Mammary epithelial cell (primary cell): Measurements from ENCODE around the gene PCAT6.

Experiments
- EZH2 ChIP-seq: IDR thresholded peaks from 2 replicates; pipeline ENCODE4 v1.6.1; 2012; ENCODE audit warnings: low read length, inconsistent platforms, borderline replicate concordance
- TF ChIP-seq, protein P1 (sequence below), 2 donors: IDR thresholded peaks in 1 of 2; conservative IDR thresholded peaks in 1 of 2; 2 replicates each; pipeline ENCODE4 v1.5.1; 2011 to 2012; ENCODE audit warnings: inconsistent platforms in 2 of 2, low read length in 2 of 2, mild to moderate bottlenecking in 2 of 2, control low read depth in 1 of 2, low read depth in 1 of 2; ENCODE audit not compliant: insufficient read depth in 1 of 2; ENCODE audit errors: extremely low read depth in 1 of 2

DNA sequence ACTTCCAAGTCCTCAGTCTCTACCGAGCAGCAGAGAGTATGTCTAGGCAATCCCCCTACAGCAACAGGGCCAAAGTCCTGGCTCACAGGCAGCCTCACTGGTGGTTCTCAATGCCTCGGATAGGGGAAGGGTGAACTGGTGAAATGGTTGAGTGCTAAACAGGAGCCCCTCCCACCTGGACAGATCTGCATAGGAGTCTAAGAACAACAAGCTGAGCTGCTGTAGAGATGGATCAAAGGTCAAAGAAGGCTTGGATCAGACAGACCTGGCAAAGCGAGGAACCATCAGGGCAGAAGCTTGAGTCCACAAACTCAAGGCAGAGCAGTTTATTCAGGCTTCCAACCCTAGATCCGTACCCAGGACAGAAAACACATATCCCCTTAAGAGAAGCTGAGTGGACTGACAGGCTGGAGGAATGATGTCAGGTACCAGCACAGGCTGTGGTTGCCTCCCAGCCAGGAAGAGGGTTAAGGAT, 46.4 kb downstream of the PCAT6 start:
- TF ChIP-seq, protein P1, sequence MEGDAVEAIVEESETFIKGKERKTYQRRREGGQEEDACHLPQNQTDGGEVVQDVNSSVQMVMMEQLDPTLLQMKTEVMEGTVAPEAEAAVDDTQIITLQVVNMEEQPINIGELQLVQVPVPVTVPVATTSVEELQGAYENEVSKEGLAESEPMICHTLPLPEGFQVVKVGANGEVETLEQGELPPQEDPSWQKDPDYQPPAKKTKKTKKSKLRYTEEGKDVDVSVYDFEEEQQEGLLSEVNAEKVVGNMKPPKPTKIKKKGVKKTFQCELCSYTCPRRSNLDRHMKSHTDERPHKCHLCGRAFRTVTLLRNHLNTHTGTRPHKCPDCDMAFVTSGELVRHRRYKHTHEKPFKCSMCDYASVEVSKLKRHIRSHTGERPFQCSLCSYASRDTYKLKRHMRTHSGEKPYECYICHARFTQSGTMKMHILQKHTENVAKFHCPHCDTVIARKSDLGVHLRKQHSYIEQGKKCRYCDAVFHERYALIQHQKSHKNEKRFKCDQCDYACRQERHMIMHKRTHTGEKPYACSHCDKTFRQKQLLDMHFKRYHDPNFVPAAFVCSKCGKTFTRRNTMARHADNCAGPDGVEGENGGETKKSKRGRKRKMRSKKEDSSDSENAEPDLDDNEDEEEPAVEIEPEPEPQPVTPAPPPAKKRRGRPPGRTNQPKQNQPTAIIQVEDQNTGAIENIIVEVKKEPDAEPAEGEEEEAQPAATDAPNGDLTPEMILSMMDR (conservative IDR thresholded peaks at IDR 0.05 in 1 of 2, IDR thresholded peaks at IDR 0.05 in 1 of 2; ENCODE audit: extremely low read depth in 1 of 2, insufficient read depth in 1 of 2, low read depth in 1 of 2, low read length in 2 of 2), result no peak
- TF ChIP-seq EZH2, result no peak
